MCF 10A (cell line): Measurements from ENCODE around the gene ZBTB7A. TPM values are rescaled to one million over a fixed set of nuclear protein-coding genes. Genes with fewer than 3 reads are reported as not detected.

Source experiments
- BruUV-seq: library from RNA; stranded (reverse); fragments of 400-500 nt; replicated peaks from 2 replicates; lab custom pipeline; 2021; lab: Mats Ljungman, UMichigan
- CTCF ChIA-PET: fragments of 300-600 bp; sonication (Branson Sonifier 250); formaldehyde crosslinking; extraction: SDS; loops from one replicate; lab custom pipeline; 2021; ENCODE audit warnings: antibody characterized with exemption, inconsistent platforms; lab: Yijun Ruan, JAX
- POLR2A ChIA-PET: fragments of 300-600, 350-650 bp; sonication (Branson Sonifier 250); formaldehyde crosslinking; extraction: SDS; loops from one replicate; lab custom pipeline; 2020; ENCODE audit warnings: antibody characterized with exemption, inconsistent platforms; lab: Yijun Ruan, JAX
- DNase-seq: peaks from one replicate; pipeline ENCODE4 v3.0.0-alpha.2; 2018; ENCODE audit not compliant: unreplicated experiment
- H3K27ac Mint-ChIP-seq: one replicate; pipeline ENCODE4 v1.8.0; 2022; ENCODE audit warnings: mild to moderate bottlenecking, low read depth, mixed read lengths; ENCODE audit not compliant: unreplicated experiment
- H3K27me3 Mint-ChIP-seq: one replicate; pipeline ENCODE4 v1.8.0; 2022; ENCODE audit warnings: mixed read lengths; ENCODE audit not compliant: insufficient read depth, unreplicated experiment
- H3K36me3 Mint-ChIP-seq: one replicate; pipeline ENCODE4 v1.8.0; 2022; ENCODE audit warnings: mild to moderate bottlenecking, moderate library complexity, mixed read lengths; ENCODE audit not compliant: insufficient read depth, unreplicated experiment
- H3K4me1 Mint-ChIP-seq: one replicate; pipeline ENCODE4 v1.8.0; 2022; ENCODE audit warnings: mixed read lengths; ENCODE audit not compliant: insufficient read depth, unreplicated experiment
- H3K4me3 Mint-ChIP-seq: one replicate; pipeline ENCODE4 v1.8.0; 2022; ENCODE audit warnings: mild to moderate bottlenecking, moderate library complexity, mixed read lengths; ENCODE audit not compliant: unreplicated experiment
- H3K9me3 Mint-ChIP-seq: one replicate; pipeline ENCODE4 v1.8.0; 2022; ENCODE audit warnings: mixed read lengths; ENCODE audit not compliant: unreplicated experiment
- intact Hi-C: fragments of 100-400 bp; cut with micrococcal nuclease; formaldehyde crosslinking; loops from 2 replicates; pipeline ENCODE4 v1.14.1; 2022
- total RNA-seq: library from RNA; stranded (reverse); gene quantifications from 2 replicates; pipeline ENCODE4 v1.2.3, GENCODE V29; 2022
- TF ChIP-seq, protein P1 (sequence below): fragments of 200-600 bp; IDR thresholded peaks from one replicate; pipeline ENCODE4 v1.8.0; 2022; ENCODE audit warnings: antibody characterized with exemption, mild to moderate bottlenecking; ENCODE audit not compliant: unreplicated experiment

ZBTB7A gene
- total RNA-seq, 1 experiment from 2014 or later, result 35.1 TPM

DNA sequence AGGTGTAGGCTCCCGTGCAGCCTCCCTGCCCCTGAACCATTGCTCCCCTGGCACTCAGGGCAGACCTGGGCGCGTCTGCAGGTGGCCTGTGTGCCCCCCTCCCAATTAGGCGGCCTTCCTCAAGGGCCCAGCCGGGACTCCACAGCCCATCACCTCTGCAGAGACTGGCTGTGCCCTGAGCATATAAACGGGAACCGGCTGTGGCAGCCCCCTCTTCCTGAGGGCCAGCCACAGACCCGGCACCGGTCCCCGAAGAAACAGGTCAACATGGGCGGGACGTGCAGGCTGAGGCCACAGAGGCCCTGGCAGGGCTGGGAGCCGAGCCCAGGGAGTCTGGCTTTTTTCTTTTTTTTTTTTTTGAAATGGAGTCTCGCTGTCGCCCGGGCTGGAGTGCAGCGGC lies 47.1 kb downstream of the ZBTB7A start:
- no peaks in the 10 kb centered on the region for H3K4me1 Mint-ChIP-seq
- H3K9me3 Mint-ChIP-seq, result no peaks in the 10 kb centered on the region
- H3K36me3 Mint-ChIP-seq, result peaks cover 32% of the 10 kb centered on the region
- ChIA-PET POLR2A (no interaction called here), CTCF (no interaction called here)
- no TSS peak for BruUV-seq
- H3K4me3 Mint-ChIP-seq, result no peak overlapping the region
- DNase-seq, result no peak
- TF ChIP-seq, protein P1, sequence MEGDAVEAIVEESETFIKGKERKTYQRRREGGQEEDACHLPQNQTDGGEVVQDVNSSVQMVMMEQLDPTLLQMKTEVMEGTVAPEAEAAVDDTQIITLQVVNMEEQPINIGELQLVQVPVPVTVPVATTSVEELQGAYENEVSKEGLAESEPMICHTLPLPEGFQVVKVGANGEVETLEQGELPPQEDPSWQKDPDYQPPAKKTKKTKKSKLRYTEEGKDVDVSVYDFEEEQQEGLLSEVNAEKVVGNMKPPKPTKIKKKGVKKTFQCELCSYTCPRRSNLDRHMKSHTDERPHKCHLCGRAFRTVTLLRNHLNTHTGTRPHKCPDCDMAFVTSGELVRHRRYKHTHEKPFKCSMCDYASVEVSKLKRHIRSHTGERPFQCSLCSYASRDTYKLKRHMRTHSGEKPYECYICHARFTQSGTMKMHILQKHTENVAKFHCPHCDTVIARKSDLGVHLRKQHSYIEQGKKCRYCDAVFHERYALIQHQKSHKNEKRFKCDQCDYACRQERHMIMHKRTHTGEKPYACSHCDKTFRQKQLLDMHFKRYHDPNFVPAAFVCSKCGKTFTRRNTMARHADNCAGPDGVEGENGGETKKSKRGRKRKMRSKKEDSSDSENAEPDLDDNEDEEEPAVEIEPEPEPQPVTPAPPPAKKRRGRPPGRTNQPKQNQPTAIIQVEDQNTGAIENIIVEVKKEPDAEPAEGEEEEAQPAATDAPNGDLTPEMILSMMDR, result no peak
- intact Hi-C loops, result no loop called here
- no peaks in the 10 kb centered on the region for H3K27me3 Mint-ChIP-seq
- no peak overlapping the region for H3K27ac Mint-ChIP-seq

DNA sequence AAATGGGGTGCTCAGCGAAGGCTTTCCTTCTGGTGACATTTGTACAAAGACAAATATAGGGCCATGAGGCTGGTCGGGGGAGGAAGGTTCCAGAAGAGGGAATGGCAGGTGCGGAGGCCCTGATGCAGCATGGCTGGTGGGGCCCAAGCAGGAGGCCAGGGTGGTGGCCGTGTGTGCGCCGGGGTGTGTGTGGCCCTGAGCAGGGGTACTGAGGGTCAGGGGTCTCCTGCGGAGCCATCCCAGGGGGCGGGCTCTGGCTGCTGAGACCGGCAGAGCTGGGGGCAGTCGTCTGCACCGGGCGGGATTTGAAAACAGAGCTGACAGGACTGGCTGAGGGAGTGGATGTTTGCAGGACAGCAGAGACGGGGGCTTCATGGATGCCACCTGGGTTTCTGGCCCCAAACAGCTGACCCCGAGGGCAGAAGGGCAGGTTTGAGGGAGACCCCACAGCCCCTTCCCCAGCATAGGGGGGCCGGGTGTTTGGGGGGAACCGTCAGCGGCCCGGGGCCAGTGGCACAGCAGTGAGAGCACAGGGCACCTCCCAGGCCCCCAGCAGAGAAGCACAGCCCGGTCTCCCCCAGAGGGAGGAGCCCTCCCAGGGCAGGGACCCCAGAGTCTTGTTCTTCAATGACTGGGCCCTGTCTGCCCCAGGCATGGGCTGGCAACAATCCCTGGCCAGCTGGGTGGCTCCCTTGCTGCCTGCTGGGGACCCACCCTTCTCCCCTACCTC lies 47.8 kb downstream of the ZBTB7A start:
- Mint-ChIP-seq H3K4me1 (no peaks in the 10 kb centered on the region), H3K4me3 (no peak overlapping the region), H3K9me3 (no peaks in the 10 kb centered on the region), H3K27me3 (no peaks in the 10 kb centered on the region), H3K27ac (no peak overlapping the region), H3K36me3 (peaks cover 26% of the 10 kb centered on the region)
- ChIA-PET CTCF (interaction anchor here (0.6 kb wide), 1 partner anchor 170 kb away, joined by 3 read pairs; no protein-coding TSS in a partner anchor), POLR2A (no interaction called here)
- BruUV-seq, result no TSS peak
- no peak for DNase-seq
- TF ChIP-seq, protein P1, result no peak
- intact Hi-C loops, result no loop called here

DNA sequence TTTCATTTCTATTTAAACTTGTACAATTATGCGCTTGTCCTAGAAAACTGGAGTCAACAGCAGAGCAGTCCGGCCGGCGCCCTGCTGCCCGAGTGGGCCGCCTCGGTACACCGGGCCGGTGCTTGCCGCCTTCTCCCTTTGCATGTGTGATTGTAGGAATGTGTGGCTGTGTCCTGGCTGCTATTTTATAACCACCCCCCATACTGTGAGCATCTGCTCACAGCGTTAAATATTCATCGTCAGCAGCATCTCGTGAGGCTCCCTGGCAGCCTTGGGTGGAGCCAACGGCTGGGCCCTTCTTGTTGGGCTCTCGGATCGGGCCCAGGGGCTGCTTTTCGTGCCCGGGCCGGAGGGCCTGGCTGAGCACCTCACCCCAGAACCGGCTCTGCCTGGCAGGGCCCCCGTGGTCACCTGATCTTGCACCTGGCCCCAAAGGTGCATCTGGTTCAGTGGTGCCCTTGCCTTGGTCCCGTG lies 48.5 kb downstream of the ZBTB7A start:
- H3K4me1 Mint-ChIP-seq, result no peaks in the 10 kb centered on the region
- no TSS peak for BruUV-seq
- intact Hi-C loops, result no loop called here
- no peaks in the 10 kb centered on the region for H3K27me3 Mint-ChIP-seq
- TF ChIP-seq, protein P1, result no peak
- CTCF ChIA-PET, result no interaction called here
- H3K27ac Mint-ChIP-seq, result no peak overlapping the region
- no peak overlapping the region for H3K4me3 Mint-ChIP-seq
- POLR2A ChIA-PET, result no interaction called here
- DNase-seq, result no peak
- no peaks in the 10 kb centered on the region for H3K9me3 Mint-ChIP-seq
- H3K36me3 Mint-ChIP-seq, result peaks cover 22% of the 10 kb centered on the region

DNA sequence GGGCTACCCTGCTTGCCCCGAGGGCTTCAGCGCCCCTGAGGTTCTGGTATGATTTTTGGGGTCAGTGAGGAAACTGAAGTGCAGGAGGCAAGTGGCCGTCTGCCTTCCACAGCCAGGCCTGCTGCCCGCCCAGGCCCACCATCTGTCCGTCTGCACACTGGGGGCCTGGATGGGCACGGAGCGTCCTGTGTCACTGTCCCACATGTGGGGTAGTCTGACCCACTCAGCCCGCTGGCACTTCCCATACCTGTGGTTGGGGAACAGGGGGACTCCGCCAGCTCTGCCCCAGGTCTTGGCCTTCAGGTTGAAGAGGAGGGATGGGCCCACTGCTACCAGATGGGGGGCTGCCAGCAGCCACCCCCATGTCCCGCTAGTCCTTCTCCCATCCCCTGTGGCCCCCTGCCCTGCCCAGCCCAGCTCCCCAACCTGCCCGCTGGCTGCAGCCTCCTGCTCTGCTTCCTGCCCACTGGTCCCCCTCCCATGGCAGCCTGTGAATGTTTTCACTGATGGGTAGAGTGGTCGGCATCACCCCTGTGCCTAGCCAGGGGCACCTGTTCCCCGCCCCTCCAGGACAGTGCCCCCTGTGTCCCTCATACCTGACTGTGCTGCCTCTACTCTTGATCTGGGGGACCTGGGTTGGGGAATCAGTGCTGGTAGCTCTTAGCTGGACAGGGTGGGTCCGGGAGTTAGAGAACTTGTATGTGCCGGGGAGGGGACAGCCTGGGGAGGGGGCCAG lies 49.6 kb downstream of the ZBTB7A start:
- POLR2A ChIA-PET, result interaction anchor here (1.2 kb wide), 1 partner anchor 10 kb away, joined by 3 read pairs; the partner anchor contains the start of gene PIAS4
- H3K27ac Mint-ChIP-seq, result no peak overlapping the region
- no TSS peak for BruUV-seq
- no peaks in the 10 kb centered on the region for H3K9me3 Mint-ChIP-seq
- intact Hi-C loops, result no loop called here
- no peaks in the 10 kb centered on the region for H3K4me1 Mint-ChIP-seq
- no peak overlapping the region for H3K4me3 Mint-ChIP-seq
- no peak for DNase-seq
- TF ChIP-seq, protein P1, result no peak
- H3K27me3 Mint-ChIP-seq, result no peaks in the 10 kb centered on the region
- peaks cover 25% of the 10 kb centered on the region for H3K36me3 Mint-ChIP-seq
- CTCF ChIA-PET, result interaction anchor here (0.7 kb wide), 1 partner anchor 334 kb away, joined by 5 read pairs; no protein-coding TSS in a partner anchor
